GM10266 (cell line): ENCODE measurements around the gene LRMDA.
A peak's percentile ranks its signal among the peaks of the same experiment; 100 is the strongest.

Experiments used
- DNase-seq: peaks from one replicate; pipeline ENCODE4 v3.0.0; 2012; ENCODE audit errors: extremely low spot score
- TF ChIP-seq, protein P1 (sequence below): IDR thresholded peaks from 2 replicates; pipeline ENCODE4 v1.5.1; 2012; ENCODE audit warnings: mild to moderate bottlenecking, low read depth; ENCODE audit not compliant: control insufficient read depth, insufficient read depth; ENCODE audit errors: missing control alignments

LRMDA gene

DNA sequence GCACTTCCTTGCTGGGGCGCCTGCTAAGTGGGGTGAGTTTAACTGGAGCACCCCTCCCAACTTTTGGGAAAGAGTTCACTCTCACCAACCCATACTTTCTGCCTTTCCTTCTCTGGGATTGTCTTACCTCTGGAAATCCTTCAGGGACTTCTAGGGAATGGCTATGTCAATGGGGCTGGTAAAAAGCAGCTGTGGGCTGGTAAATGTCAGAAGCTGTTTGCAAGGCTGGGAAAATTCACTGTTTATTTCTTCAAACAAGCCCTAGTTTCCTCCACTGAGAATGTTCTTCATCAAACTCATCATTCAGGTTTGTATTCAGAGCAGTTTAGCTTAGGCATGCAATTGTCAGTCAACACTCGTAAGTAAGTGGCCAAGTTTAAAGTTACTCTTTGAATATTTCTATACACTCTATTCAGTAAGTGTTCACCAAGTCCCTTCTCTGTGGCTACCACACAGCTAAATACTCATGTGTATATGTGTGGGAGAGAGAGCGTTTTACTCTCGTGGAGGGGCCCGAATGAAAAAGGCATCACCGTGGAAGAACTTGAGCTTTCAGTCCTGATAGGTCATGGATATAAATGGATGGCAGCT, 654.8 kb downstream of the LRMDA start:
- no peak for DNase-seq
- TF ChIP-seq, protein P1, sequence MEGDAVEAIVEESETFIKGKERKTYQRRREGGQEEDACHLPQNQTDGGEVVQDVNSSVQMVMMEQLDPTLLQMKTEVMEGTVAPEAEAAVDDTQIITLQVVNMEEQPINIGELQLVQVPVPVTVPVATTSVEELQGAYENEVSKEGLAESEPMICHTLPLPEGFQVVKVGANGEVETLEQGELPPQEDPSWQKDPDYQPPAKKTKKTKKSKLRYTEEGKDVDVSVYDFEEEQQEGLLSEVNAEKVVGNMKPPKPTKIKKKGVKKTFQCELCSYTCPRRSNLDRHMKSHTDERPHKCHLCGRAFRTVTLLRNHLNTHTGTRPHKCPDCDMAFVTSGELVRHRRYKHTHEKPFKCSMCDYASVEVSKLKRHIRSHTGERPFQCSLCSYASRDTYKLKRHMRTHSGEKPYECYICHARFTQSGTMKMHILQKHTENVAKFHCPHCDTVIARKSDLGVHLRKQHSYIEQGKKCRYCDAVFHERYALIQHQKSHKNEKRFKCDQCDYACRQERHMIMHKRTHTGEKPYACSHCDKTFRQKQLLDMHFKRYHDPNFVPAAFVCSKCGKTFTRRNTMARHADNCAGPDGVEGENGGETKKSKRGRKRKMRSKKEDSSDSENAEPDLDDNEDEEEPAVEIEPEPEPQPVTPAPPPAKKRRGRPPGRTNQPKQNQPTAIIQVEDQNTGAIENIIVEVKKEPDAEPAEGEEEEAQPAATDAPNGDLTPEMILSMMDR = no peak

DNA sequence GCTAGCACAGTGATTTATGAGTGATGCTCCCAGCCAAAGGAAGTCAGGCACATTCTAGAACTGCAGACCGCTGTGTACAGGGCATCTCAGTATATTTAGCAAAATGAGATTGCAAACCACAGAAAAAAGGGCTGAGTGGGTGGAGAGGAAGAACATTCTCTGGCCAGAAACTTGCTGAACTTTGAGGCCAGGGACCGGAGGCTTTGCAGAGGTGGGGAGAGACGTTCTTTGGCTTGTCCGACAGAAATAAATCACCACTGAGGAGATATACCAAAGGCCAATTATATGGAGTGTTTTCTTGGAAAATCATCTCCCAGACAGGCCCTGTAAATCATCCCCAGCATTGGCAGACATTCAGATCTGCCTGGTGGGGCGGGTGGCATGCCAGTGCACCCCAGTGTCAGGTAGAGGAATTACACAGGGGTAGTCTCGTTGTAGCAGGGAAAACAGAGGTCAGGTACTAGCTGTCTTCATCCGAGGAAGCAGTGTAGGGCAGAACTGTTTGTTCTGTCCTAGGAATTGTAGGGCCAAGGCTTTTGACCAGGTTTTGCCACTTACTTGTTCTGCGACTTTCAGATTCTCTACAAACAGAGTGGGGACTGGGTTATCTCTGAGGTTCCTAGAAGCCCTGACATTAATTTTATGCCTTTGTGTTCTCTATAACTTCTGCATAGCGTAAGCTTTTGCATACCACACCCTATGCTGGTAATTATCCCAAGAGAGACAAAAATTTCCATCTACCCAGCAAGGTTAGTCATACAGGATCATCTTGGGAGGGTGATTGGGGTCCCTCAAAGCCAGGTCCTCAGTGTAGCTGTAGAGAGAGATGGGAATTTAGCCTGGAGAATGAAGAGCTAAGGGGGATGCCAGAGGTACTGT, 655.6 kb downstream of the LRMDA start:
- DNase-seq = no peak

DNA sequence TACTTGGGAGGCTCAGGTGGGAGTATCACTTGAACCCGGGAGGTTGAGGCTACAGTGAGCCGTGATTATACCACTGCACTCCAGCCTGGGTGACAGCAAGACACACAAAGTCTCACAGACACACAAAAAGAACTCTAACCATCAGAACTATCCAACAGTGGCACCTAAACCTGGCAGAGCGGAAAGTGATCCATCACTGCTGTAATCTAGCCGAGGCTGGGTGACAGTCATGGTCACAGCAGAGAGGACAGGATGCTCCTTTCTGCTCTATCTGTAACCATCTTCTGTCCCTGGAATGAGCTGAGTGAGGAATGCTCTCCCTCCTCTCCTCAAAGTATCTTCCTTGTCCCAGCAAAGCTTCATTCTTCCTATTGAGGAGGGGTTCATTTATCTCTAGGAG, 656.6 kb downstream of the LRMDA start:
- TF ChIP-seq, protein P1 = no peak
- no peak for DNase-seq

More for the DNA sequence above, 655.6 kb downstream of the LRMDA start:
- TF ChIP-seq, protein P1 = peak; percentile 40

DNA sequence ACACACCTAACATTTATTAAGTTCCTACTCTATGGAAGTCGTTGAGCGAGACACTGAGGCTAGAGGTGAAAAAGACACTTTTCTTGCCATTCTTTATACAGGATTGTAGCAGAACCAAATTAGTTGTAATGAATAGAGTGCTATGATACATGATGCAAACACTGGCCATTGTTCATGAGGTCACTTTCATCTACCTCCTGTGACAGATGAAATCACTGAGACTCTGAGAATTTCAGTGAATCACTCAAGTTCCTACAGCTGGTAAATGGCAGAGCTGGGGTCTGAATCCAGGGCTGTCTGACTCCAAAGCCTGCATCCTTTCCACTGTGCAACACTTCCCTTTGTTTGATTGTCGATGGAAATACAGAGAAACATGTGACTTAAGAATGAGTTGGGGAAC, 657.6 kb downstream of the LRMDA start:
- no peak for DNase-seq
- TF ChIP-seq, protein P1 = no peak

DNA sequence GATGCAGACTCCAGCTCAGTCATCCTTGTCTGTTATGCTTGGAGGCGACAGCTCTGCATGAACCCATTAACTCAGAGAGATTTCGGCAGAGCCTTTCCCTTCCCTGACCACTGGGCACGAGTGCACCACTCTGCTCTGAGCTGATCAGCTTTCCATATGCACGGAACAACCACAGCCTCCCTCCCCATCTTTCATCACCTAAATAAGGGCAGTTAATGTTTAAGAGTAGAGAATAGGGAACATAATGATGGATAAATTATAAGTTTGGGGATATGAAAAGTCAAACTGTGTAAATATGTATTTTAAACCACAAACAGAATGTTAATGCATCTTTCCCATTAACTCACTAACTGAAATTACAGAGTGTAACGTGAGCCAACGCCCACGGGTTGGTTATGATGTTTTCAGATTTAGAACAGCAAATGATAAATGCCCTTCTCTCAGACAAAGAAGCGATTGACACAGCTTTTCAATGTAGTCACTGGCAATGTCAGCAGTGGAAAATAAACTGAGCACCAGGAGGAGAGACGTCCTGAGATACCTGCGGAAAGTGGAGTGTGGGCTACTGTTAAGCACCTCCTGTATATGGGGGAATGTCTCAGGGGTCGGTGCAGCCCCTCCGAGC, 658.2 kb downstream of the LRMDA start:
- no peak for DNase-seq

DNA sequence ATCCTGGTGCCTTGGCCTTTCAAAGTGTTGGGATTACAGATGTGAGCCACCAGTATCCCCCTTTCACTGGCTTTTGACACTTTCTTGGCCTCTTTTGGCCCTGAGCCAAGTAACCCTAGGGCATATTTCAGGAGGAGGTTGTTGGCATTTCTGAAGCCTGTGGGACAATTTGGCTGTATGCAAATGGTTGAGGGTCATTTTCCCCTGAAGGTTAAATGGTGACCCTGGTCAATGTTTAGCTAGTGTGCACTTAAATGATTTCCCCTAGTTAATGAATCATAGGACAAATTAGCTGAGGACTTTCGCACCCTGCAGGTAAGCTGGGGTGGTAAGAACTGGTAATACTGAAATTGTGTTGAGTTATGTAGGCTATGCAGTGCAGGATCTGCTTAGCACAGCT, 660.5 kb downstream of the LRMDA start:
- TF ChIP-seq, protein P1 = no peak
- DNase-seq = no peak

More for the DNA sequence above, 658.2 kb downstream of the LRMDA start:
- TF ChIP-seq, protein P1 = no peak
